Measurements from ENCODE around the gene DUSP16. TPM values are rescaled to one million over a fixed set of nuclear protein-coding genes. Genes with fewer than 3 reads are reported as not detected.
A peak's percentile ranks its signal among the peaks of the same experiment; 100 is the strongest.

The DUSP16 gene
- total RNA-seq, 2 donors from 2014 or later = 12.9 to 23.4 TPM

DNA sequence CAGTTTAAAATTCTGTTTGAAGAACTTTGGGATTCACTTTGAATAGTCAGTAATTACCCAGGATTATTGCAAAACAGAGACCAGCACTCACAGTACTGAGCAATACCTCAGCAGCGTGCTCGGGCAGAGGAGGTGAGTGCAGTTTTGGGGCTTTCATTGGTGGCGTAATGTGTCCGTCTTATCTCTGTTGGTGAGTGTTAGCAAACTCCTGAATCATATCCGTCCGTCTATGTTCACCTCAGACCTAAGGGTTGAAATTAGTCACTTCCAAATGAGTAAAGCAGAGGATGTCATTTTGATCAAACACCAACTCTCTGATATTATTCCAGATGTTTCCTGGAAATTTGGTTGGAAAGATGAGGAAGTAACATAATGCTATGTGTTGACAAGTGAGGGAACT, 123.0 kb downstream of the DUSP16 start:
- Histone ChIP-seq H3K27ac (no peak overlapping the region), H3K27me3 (replicated peaks; ENCODE audit: insufficient read depth) (no peaks in the 10 kb centered on the region), H3K36me3 (no peaks in the 10 kb centered on the region), H3K9me3 (no peaks in the 10 kb centered on the region), H3K4me3 (no peak overlapping the region), H3K4me1 (ENCODE audit: control insufficient read depth in 1 of 2, low read depth in 2 of 2) (peaks cover 24 to 41% of the 10 kb centered on the region in 2 donors)
- DNase-seq (ENCODE audit: low spot score) (no peak), ATAC-seq (ENCODE audit: insufficient number of reproducible peaks, low FRiP score, low read depth) (no peak)
- TF ChIP-seq, protein P1, sequence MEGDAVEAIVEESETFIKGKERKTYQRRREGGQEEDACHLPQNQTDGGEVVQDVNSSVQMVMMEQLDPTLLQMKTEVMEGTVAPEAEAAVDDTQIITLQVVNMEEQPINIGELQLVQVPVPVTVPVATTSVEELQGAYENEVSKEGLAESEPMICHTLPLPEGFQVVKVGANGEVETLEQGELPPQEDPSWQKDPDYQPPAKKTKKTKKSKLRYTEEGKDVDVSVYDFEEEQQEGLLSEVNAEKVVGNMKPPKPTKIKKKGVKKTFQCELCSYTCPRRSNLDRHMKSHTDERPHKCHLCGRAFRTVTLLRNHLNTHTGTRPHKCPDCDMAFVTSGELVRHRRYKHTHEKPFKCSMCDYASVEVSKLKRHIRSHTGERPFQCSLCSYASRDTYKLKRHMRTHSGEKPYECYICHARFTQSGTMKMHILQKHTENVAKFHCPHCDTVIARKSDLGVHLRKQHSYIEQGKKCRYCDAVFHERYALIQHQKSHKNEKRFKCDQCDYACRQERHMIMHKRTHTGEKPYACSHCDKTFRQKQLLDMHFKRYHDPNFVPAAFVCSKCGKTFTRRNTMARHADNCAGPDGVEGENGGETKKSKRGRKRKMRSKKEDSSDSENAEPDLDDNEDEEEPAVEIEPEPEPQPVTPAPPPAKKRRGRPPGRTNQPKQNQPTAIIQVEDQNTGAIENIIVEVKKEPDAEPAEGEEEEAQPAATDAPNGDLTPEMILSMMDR (IDR thresholded peaks at IDR 0.05) = no peak

DNA sequence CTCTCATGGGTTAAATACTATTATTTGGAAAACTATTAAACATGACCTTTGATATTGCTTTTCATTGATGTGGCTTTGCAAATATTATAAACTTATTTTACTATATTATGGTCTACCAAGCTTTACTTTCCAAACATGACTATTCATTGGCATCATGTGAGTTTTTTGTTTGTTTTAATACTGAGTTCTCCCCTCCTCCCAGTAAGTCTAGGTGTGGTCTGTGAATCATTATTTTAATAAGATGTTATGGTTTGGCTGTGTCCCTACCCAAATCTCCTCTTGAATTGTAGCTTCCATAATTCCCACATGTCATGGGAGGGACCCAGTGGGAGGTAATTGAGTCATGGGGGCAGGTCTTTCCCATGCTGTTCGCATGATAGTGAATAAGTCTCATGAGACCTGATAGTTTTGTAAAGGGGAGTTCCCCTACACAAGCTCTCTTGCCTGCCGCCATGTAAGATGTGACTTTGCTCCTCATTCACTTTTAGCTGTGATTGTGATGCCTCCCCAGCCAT, 125.8 kb downstream of the DUSP16 start:
- H3K9me3 ChIP-seq = no peaks in the 10 kb centered on the region
- ATAC-seq (ENCODE audit: insufficient number of reproducible peaks, low FRiP score, low read depth) (no peak), DNase-seq (ENCODE audit: low spot score) (no peak)
- TF ChIP-seq, protein P1 (IDR thresholded peaks at IDR 0.05) = no peak
- no peak overlapping the region for H3K4me3 ChIP-seq
- no peak overlapping the region for H3K27ac ChIP-seq
- H3K4me1 ChIP-seq (ENCODE audit: control insufficient read depth in 1 of 2, low read depth in 2 of 2) = peaks cover 9 to 36% of the 10 kb centered on the region in 2 donors
- no peaks in the 10 kb centered on the region for H3K27me3 ChIP-seq (replicated peaks; ENCODE audit: insufficient read depth)
- H3K36me3 ChIP-seq = no peaks in the 10 kb centered on the region

DNA sequence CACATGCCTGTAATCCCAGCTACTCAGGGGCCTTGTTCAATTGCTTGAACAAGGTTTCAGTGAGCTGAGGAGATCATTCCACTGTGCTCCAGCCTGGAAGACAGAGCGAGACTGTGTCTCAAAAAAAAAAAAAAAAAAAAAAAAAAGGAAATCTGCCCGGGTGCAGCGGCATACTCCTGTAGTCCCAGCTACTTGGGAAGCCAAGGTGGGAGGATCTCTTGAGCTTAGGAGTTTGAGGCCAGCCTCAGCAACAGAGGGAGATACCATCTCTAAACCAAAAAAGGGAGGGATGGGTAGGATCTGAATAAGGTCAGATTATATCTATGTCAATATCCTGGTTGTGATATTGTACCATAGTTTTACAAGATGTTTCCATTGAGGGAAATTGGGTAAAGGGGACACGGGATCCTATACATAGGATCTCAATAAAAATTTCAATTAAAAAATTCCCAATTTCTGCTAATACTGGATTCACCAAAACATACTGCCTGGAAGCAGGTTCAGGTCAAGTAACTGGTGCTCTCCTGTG, 129.4 kb downstream of the DUSP16 start:
- TF ChIP-seq, protein P1 (IDR thresholded peaks at IDR 0.05) = no peak
- H3K36me3 ChIP-seq = no peaks in the 10 kb centered on the region
- peaks cover 15 to 41% of the 10 kb centered on the region in 2 donors for H3K4me1 ChIP-seq (ENCODE audit: control insufficient read depth in 1 of 2, low read depth in 2 of 2)
- no peaks in the 10 kb centered on the region for H3K9me3 ChIP-seq
- no peak for ATAC-seq (ENCODE audit: insufficient number of reproducible peaks, low FRiP score, low read depth)
- no peak for DNase-seq (ENCODE audit: low spot score)
- H3K4me3 ChIP-seq = no peak overlapping the region
- no peaks in the 10 kb centered on the region for H3K27me3 ChIP-seq (replicated peaks; ENCODE audit: insufficient read depth)
- H3K27ac ChIP-seq = peak overlapping the region in 1 of 2 donors; percentile 8

DNA sequence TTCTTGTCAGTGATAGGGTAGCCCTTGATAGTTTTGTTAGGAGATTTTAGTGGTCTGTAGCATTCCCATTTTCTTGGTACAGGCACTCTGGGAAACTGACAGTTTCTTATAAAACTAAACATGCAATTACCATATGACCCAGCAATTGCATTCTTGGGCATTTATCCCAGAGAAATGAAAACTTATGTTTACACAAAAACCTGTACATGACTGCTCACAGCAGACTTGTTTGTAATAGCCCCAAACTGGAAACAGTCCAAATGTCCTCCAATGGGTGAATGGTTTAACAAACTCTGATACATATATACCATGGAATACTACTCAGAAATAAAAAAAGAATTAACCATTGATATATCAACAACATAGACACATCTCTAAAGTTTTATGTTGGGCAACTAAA, 130.3 kb downstream of the DUSP16 start:
- peak overlapping the region in 1 of 2 donors; percentile 8 for H3K27ac ChIP-seq
- H3K4me3 ChIP-seq = no peak overlapping the region
- no peaks in the 10 kb centered on the region for H3K36me3 ChIP-seq
- DNase-seq (ENCODE audit: low spot score) (no peak), ATAC-seq (ENCODE audit: insufficient number of reproducible peaks, low FRiP score, low read depth) (no peak)
- H3K27me3 ChIP-seq (replicated peaks; ENCODE audit: insufficient read depth) = no peaks in the 10 kb centered on the region
- TF ChIP-seq, protein P1 (IDR thresholded peaks at IDR 0.05) = no peak
- no peaks in the 10 kb centered on the region for H3K9me3 ChIP-seq
- peaks cover 15 to 41% of the 10 kb centered on the region in 2 donors for H3K4me1 ChIP-seq (ENCODE audit: control insufficient read depth in 1 of 2, low read depth in 2 of 2)

DNA sequence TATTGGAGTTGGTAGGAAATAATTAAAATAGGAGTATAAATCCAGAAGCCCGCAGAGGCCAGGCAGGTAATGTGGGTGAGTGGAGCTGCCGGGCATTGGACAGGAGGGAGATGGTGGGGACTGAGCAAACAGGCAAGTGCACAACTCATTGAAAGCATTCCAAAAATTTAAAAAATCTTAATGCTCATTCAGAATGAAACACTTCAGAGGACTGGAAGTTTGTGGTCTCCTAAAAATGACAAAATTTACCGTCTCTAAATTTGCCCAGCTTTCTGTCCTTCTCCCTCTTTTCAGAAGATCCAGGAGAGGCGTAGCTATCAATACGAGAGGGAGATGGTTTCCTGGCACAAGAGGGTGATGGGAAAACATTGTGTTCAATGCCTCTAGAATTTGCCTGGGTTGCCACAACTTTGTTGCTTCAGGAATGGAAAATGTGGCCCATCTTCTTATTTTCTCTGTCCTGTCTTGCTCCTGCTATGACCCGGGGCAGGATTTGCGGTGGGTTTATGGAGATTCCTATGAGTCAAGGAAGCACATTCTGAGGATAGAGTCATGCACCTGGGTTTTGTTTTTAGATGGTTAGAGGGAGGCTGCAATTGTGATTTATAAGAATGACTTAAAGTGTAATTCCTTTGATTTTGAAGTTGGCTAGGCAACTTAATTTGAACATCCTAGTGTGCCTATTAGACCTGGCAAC, 133.6 kb downstream of the DUSP16 start:
- Histone ChIP-seq H3K4me3 (no peak overlapping the region), H3K27ac (no peak overlapping the region), H3K9me3 (no peaks in the 10 kb centered on the region), H3K27me3 (replicated peaks; ENCODE audit: insufficient read depth) (no peaks in the 10 kb centered on the region), H3K4me1 (ENCODE audit: control insufficient read depth in 1 of 2, low read depth in 2 of 2) (peaks cover 26 to 64% of the 10 kb centered on the region in 2 donors), H3K36me3 (no peaks in the 10 kb centered on the region)
- TF ChIP-seq, protein P1 (IDR thresholded peaks at IDR 0.05) = no peak
- DNase-seq (ENCODE audit: low spot score) (no peak), ATAC-seq (ENCODE audit: insufficient number of reproducible peaks, low FRiP score, low read depth) (no peak)

Data from thoracic aorta (tissue), 2 donors.